ENCODE measurements around the gene DNAH7. TPM values are rescaled to one million over a fixed set of nuclear protein-coding genes. Genes with fewer than 3 reads are reported as not detected.

The DNAH7 gene
- total and polyA plus RNA-seq, 2 of the 13 experiments (the other 11 are each of a cell fraction or from before 2014, with no cell fraction given): 0.09 TPM; not detected in 1

DNA sequence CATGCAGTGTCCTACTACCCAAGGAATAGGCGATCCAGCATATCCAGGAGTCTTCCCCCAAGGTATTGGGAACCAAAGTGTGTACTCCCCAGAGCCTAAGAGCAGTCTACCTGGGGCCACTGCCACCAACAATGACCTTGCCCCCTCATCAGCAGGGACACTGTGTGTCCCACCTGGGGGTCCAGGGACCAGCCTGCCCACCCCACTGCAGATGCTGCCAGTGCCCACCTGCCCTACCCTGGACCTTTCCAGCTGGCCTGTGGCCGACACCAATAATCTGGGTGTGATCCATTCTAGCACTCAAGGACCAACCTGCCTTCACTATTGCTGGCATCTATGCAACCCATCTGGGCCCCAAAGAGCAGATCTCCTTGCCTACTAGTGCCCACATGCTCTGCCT lies 32.2 kb downstream of the DNAH7 start:
- H4K20me1 ChIP-seq (ENCODE audit: insufficient read depth, low read length): no peaks in the 10 kb centered on the region
- ATAC-seq: no peak
- in situ Hi-C loops (cut with HindIII; ENCODE audit: extremely low pct_ligation_motif_present, low pct_unique_long_range_greater_than_20kb): no loop called here

More for the DNA sequence above, 32.2 kb downstream of the DNAH7 start:
- 42% methylated on average over 2 of the region's 2 CpGs for WGBS (ENCODE audit: low lambda C conversion rate)
- TF ChIP-seq PTBP1 (IDR thresholded peaks at IDR 0.05; ENCODE audit: low read depth, low read length, poor library complexity, severe bottlenecking) (no peak), REPIN1 (CRISPR knock-in tag; IDR thresholded peaks at IDR 0.05; ENCODE audit: borderline replicate concordance, low read depth) (no peak), ZNF24 (IDR thresholded peaks at IDR 0.05) (no peak), MATR3 (CRISPR knock-in tag; IDR thresholded peaks at IDR 0.05) (no peak), ZNF550 (CRISPR knock-in tag; IDR thresholded peaks at IDR 0.05; ENCODE audit: borderline replicate concordance) (no peak), SNAI1 (CRISPR knock-in tag; IDR thresholded peaks at IDR 0.05; ENCODE audit: borderline replicate concordance) (no peak), MYNN (CRISPR knock-in tag; IDR thresholded peaks at IDR 0.05; ENCODE audit: low read depth) (no peak), ZNF20 (CRISPR knock-in tag; IDR thresholded peaks at IDR 0.05) (no peak), KLF15 (CRISPR knock-in tag; IDR thresholded peaks at IDR 0.05; ENCODE audit: borderline replicate concordance) (no peak), TAF15 (IDR thresholded peaks at IDR 0.05; ENCODE audit: low read depth, low read length, poor library complexity, severe bottlenecking) (no peak), MED1 (CRISPR knock-in tag; IDR thresholded peaks at IDR 0.05) (no peak), U2AF2 (IDR thresholded peaks at IDR 0.05; ENCODE audit: low read depth, low read length) (no peak), FOSL2 (CRISPR knock-in tag; IDR thresholded peaks at IDR 0.05) (no peak), FOXA3 (CRISPR knock-in tag; IDR thresholded peaks at IDR 0.05) (no peak), ETV5 (CRISPR knock-in tag; IDR thresholded peaks at IDR 0.05; ENCODE audit: borderline replicate concordance) (no peak), PHF21A (CRISPR knock-in tag; IDR thresholded peaks at IDR 0.05) (no peak)
- TF ChIP-seq, protein P1, sequence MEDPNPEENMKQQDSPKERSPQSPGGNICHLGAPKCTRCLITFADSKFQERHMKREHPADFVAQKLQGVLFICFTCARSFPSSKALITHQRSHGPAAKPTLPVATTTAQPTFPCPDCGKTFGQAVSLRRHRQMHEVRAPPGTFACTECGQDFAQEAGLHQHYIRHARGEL (CRISPR knock-in tag; IDR thresholded peaks at IDR 0.05): no peak
- TF ChIP-seq, protein P2, sequence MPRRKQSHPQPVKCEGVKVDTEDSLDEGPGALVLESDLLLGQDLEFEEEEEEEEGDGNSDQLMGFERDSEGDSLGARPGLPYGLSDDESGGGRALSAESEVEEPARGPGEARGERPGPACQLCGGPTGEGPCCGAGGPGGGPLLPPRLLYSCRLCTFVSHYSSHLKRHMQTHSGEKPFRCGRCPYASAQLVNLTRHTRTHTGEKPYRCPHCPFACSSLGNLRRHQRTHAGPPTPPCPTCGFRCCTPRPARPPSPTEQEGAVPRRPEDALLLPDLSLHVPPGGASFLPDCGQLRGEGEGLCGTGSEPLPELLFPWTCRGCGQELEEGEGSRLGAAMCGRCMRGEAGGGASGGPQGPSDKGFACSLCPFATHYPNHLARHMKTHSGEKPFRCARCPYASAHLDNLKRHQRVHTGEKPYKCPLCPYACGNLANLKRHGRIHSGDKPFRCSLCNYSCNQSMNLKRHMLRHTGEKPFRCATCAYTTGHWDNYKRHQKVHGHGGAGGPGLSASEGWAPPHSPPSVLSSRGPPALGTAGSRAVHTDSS (CRISPR knock-in tag; conservative IDR thresholded peaks at IDR 0.05): no peak
- TF ChIP-seq, protein P3, sequence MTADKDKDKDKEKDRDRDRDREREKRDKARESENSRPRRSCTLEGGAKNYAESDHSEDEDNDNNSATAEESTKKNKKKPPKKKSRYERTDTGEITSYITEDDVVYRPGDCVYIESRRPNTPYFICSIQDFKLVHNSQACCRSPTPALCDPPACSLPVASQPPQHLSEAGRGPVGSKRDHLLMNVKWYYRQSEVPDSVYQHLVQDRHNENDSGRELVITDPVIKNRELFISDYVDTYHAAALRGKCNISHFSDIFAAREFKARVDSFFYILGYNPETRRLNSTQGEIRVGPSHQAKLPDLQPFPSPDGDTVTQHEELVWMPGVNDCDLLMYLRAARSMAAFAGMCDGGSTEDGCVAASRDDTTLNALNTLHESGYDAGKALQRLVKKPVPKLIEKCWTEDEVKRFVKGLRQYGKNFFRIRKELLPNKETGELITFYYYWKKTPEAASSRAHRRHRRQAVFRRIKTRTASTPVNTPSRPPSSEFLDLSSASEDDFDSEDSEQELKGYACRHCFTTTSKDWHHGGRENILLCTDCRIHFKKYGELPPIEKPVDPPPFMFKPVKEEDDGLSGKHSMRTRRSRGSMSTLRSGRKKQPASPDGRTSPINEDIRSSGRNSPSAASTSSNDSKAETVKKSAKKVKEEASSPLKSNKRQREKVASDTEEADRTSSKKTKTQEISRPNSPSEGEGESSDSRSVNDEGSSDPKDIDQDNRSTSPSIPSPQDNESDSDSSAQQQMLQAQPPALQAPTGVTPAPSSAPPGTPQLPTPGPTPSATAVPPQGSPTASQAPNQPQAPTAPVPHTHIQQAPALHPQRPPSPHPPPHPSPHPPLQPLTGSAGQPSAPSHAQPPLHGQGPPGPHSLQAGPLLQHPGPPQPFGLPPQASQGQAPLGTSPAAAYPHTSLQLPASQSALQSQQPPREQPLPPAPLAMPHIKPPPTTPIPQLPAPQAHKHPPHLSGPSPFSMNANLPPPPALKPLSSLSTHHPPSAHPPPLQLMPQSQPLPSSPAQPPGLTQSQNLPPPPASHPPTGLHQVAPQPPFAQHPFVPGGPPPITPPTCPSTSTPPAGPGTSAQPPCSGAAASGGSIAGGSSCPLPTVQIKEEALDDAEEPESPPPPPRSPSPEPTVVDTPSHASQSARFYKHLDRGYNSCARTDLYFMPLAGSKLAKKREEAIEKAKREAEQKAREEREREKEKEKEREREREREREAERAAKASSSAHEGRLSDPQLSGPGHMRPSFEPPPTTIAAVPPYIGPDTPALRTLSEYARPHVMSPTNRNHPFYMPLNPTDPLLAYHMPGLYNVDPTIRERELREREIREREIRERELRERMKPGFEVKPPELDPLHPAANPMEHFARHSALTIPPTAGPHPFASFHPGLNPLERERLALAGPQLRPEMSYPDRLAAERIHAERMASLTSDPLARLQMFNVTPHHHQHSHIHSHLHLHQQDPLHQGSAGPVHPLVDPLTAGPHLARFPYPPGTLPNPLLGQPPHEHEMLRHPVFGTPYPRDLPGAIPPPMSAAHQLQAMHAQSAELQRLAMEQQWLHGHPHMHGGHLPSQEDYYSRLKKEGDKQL (CRISPR knock-in tag; IDR thresholded peaks at IDR 0.05; ENCODE audit: low read depth): no peak
- no peaks in the 10 kb centered on the region for H3K27me3 ChIP-seq (ENCODE audit: control insufficient read depth in 1 of 2, insufficient read depth in 2 of 2, low read length in 2 of 2)
- no peak overlapping the region for H3K4me2 ChIP-seq (ENCODE audit: low read depth, low read length)
- peaks cover 37% of the 10 kb centered on the region for H3K9me3 ChIP-seq (ENCODE audit: low read length)
- DNase-seq (ENCODE audit: low spot score) (no peak), FAIRE-seq (no peak)
- no peak overlapping the region for H3K27ac ChIP-seq (ENCODE audit: extremely low read length, insufficient read depth, low read length)
- CTCF ChIA-PET (ENCODE audit: low intra/inter-chr PET ratio, low total read pairs): no interaction called here
- POLR2A ChIA-PET: no interaction called here
- no peak overlapping the region for H2AFZ ChIP-seq (ENCODE audit: low read length)
- no peak overlapping the region for H3K9ac ChIP-seq (ENCODE audit: insufficient read depth, low read depth, low read length)
- no peaks in the 10 kb centered on the region for H3K36me3 ChIP-seq (replicated peaks in 1 of 2; ENCODE audit: control insufficient read depth in 1 of 2, insufficient read depth in 2 of 2, low read length in 2 of 2)
- no TSS peak for BruUV-seq (replicated peaks)
- H3K4me3 ChIP-seq (replicated peaks in 1 of 3; ENCODE audit: insufficient read depth in 1 of 3, low read depth in 2 of 3, low read length in 3 of 3): no peak overlapping the region
- no peaks in the 10 kb centered on the region for H3K79me2 ChIP-seq (ENCODE audit: insufficient read depth, low read length)
- intact Hi-C loops (cut with micrococcal nuclease; ENCODE audit: unreplicated experiment): no loop called here
- no peaks in the 10 kb centered on the region for H3K4me1 ChIP-seq (ENCODE audit: insufficient read depth, low read length)

All from HepG2 (cell line).